Rectal smooth muscle tissue (tissue), 1 donor: ENCODE results near the gene USP30.
"Not testable (repeated sequence)": the region's sequence is repeated elsewhere in the genome, so short reads cannot be mapped to it uniquely, and the experiment has no call there.

ENCODE experiments used
- H3K27ac ChIP-seq: one replicate; pipeline ENCODE4 v1.7.0; 2013; ENCODE audit warnings: low read depth, low read length, inconsistent platforms
- H3K27me3 ChIP-seq: one replicate; pipeline ENCODE4 v1.7.0; 2013; ENCODE audit warnings: low read length; ENCODE audit not compliant: control insufficient read depth, insufficient read depth
- H3K36me3 ChIP-seq: one replicate; pipeline ENCODE4 v1.7.0; 2013; ENCODE audit warnings: low read length; ENCODE audit not compliant: control insufficient read depth, insufficient read depth
- H3K4me1 ChIP-seq: one replicate; pipeline ENCODE4 v1.7.0; 2013; ENCODE audit warnings: low read length; ENCODE audit not compliant: control insufficient read depth, insufficient read depth
- H3K4me3 ChIP-seq: one replicate; pipeline ENCODE4 v1.7.0; 2013; ENCODE audit warnings: low read length
- H3K9ac ChIP-seq: one replicate; pipeline ENCODE4 v1.7.0; 2013; ENCODE audit warnings: low read length

USP30 gene

GRCh38 chr12:109052414-109053323 is at the start of gene USP30:
Gene USP30 (plus strand): TSS chr12:109052576. CDS start chr12:109052679, 103 bp downstream.
- Histone ChIP-seq H3K9ac (peak within 1 kb of the TSS; percentile 70), H3K27me3 (no peaks in the 10 kb centered on the region), H3K4me3 (peak within 1 kb of the TSS; percentile 69), H3K36me3 (no peaks in the 10 kb centered on the region), H3K27ac (peak within 1 kb of the TSS; percentile 70), H3K4me1 (peaks cover 3% of the 10 kb centered on the region)

DNA sequence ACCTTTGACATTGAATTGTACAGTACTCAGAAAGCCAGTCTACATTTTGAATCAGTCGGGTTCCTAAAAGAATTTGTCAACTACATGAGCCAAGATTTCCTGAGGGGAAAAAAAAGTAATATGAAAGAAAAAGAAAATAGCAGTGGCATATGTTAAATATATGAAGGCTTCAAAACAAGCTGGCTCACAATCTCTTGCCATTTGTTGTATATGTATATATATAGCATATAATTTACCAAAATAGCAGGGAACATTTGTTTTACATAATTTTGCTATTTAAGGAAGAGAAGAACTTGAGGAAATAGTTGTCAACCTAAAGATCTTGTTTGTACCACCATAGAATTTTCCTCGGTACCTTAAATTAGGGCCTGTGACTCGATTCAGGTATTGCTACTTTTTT is 48.4 kb upstream of the USP30 start:
- H3K36me3 ChIP-seq: no peaks in the 10 kb centered on the region

DNA sequence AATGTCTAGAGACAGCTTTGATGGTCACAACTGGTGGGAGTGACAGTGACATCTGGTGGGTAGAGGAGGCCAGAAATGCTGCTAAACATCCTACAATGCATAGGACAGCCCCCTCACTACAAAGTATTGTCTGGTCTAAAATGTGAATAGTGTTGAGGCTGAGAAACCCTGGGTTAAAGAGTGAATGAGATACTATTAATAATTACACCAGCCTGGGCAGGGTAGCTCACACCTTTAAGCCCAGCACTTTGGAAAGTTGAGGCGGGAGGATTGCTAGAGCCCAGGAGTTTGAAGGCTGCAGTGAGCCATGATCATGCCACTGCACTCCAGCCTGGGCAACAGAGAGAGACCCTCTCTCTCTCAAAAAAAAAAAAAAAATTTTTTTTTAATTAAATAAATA is 42.6 kb upstream of the USP30 start:
- Histone ChIP-seq H3K4me1 (no peaks in the 10 kb centered on the region), H3K27ac (no peak overlapping the region), H3K9ac (no peak overlapping the region), H3K36me3 (no peaks in the 10 kb centered on the region), H3K27me3 (no peaks in the 10 kb centered on the region), H3K4me3 (no peak overlapping the region)

More for the DNA sequence above, 48.4 kb upstream of the USP30 start:
- no peak overlapping the region for H3K9ac ChIP-seq
- H3K27me3 ChIP-seq: no peaks in the 10 kb centered on the region
- H3K4me3 ChIP-seq: no peak overlapping the region
- H3K27ac ChIP-seq: no peak overlapping the region
- no peaks in the 10 kb centered on the region for H3K4me1 ChIP-seq

- no peak overlapping the region for H3K9ac ChIP-seq
- H3K4me3 ChIP-seq: no peak overlapping the region
- no peak overlapping the region for H3K27ac ChIP-seq
- H3K27me3 ChIP-seq: no peaks in the 10 kb centered on the region
- no peaks in the 10 kb centered on the region for H3K36me3 ChIP-seq
- H3K4me1 ChIP-seq: no peaks in the 10 kb centered on the region
Measured at GRCh38 chr12:109010259-109010658, 42.1 kb upstream of the USP30 start.

DNA sequence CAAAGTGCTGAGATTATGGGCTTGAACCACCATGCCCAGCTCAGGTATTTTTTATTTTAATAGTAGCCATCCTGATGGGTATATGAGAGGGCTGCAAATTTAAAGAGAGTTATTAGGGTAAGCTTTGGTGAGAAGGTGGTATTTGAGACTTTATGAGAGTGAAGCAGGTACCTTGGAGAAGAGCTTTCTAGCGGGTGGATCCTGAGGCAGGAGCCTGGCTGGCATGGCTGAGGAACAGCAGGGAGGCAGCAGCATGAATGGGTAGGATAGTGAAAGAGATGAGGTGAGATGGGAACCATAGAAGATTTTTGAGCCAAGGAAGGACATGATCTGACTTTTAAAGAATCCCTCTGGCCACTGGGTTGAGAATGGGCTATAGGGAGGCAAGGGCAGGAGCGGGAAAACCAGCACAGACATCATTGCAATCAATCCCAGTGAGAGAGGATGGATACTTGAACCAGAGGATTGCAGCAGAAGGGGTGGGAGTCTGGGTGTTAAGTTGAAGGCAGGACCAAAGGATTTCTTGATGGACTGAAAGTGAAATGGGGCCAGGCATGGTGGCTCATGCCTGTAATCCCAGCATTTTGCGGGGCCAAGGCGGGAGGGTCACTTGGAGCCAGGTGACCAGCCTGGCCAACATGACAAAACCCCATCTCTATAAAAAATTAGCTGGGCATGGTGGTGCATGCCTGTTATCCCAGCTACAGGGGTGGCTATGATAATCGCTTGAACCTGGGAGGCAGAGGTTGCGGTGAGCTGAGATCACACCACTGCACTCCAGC is 37.2 kb upstream of the USP30 start:
- Histone ChIP-seq H3K4me3 (no peak overlapping the region), H3K27ac (no peak overlapping the region), H3K36me3 (no peaks in the 10 kb centered on the region), H3K27me3 (no peaks in the 10 kb centered on the region), H3K9ac (no peak overlapping the region), H3K4me1 (no peaks in the 10 kb centered on the region)

DNA sequence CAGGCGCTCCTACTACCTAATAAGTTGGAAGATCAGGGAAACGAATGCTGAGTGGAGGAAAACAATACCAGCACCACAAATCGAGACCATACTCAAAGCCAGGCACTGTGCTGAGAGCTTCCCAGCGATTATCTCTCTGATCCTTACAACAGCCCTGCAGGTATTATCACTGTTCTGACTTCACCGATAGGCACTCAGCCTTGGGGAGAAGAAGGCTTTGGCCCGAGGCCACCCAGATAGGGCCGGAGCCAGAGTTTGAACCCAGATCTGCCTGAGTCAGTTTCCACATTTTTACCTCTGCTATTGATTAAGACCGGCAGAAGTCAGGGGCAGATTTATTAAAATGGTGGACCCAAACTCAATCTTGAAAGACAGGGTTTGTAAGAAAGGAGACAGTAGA is 36.4 kb upstream of the USP30 start:
- no peaks in the 10 kb centered on the region for H3K4me1 ChIP-seq
- H3K9ac ChIP-seq: no peak overlapping the region
- H3K36me3 ChIP-seq: no peaks in the 10 kb centered on the region
- H3K4me3 ChIP-seq: no peak overlapping the region
- H3K27ac ChIP-seq: no peak overlapping the region
- no peaks in the 10 kb centered on the region for H3K27me3 ChIP-seq

DNA sequence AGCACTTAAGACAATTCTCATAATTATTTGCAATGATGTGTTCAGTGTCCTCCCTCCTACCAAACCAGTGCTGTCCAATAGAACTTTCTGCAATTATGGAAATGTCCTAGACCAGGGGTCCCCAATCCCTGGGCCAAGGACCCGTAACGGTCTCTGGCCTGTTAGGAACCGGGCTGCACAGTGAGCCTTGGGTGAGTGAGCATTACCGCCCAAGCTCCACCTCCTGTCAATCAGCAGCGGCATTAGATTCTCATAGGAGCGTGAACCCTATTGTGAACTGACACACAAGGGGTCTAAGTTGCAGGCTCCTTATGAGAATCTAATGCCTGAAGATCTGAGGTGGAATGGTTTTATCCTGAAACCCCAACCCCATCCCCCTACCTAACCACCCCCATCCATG is 35.4 kb upstream of the USP30 start:
- Histone ChIP-seq H3K27ac (no peak overlapping the region), H3K4me1 (no peaks in the 10 kb centered on the region), H3K27me3 (no peaks in the 10 kb centered on the region), H3K36me3 (no peaks in the 10 kb centered on the region), H3K9ac (no peak overlapping the region), H3K4me3 (no peak overlapping the region)

- Histone ChIP-seq H3K9ac (no peak overlapping the region), H3K4me3 (no peak overlapping the region), H3K4me1 (no peaks in the 10 kb centered on the region), H3K27me3 (no peaks in the 10 kb centered on the region), H3K36me3 (no peaks in the 10 kb centered on the region), H3K27ac (no peak overlapping the region)
Measured at GRCh38 chr12:109018296-109018695, 34.1 kb upstream of the USP30 start.

DNA sequence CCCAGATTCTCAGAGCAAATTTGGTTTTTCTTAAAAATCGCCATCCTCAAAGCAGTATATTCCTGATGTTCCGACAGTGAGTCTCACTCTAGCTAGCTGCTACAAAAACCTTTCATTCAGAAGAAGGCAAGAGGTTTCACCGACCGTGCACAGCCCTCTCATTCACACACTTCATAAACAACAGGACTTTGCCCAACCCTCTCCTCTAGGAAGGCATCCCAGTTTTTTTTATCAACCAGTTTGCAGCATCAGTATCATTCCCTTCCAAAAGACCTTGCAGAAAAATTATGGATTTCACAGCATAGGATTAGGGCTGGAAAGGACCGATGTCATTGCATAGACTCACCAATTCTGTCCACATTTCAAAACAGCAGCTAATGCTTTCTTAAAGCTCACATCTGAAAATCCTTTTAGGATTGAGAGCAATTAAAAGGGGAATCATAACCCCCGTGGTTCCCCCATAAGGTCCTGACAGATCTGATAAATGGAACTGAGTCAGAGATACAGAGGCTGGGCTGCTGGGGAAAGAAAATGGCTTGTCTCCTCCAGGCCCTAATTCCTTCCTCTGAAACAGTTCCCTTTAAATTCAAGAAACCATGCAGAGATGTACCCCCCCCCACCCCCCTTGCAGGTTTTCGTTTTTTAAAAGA is 32.1 kb upstream of the USP30 start:
- Histone ChIP-seq H3K4me3 (no peak overlapping the region), H3K27ac (no peak overlapping the region), H3K36me3 (no peaks in the 10 kb centered on the region), H3K27me3 (no peaks in the 10 kb centered on the region), H3K9ac (no peak overlapping the region), H3K4me1 (no peaks in the 10 kb centered on the region)

DNA sequence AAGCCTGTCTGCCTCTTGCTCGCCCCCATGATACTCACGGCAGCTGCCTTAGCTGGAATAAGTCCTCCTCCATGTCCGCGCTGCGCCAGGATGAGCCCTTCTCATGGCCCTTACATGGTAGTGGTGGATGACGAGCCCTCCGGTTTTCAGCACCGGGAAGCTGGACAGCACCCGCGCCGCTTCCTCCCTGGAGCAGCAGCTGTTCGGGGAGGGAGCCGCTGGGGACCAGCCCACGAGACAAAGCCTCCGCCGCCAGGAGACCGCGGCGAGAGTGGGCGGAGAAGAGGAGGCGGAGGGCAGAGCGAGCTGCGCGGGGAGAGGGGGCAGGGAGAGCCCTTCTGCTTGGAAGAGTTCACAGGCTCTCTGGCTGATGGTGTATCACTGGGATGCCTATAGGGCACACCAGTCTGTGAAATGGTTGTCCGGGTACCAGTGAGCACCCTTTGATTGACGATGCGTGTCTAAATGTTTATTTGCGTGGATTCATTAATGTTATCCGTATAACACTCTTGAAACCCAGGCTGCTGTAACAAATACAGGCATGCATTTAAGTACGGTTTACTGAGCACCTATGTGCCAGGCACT is 31.5 kb upstream of the USP30 start, which contains the start of gene SVOP:
Gene SVOP (minus strand): TSS at position 273 of the 585 bp plus-strand sequence. CDS start 200 bp downstream, at position 73.
- Histone ChIP-seq H3K27ac (no peak within 1 kb of the TSS), H3K4me3 (no peak within 1 kb of the TSS), H3K9ac (no peak within 1 kb of the TSS), H3K27me3 (no peaks in the 10 kb centered on the region), H3K36me3 (no peaks in the 10 kb centered on the region), H3K4me1 (no peaks in the 10 kb centered on the region)

DNA sequence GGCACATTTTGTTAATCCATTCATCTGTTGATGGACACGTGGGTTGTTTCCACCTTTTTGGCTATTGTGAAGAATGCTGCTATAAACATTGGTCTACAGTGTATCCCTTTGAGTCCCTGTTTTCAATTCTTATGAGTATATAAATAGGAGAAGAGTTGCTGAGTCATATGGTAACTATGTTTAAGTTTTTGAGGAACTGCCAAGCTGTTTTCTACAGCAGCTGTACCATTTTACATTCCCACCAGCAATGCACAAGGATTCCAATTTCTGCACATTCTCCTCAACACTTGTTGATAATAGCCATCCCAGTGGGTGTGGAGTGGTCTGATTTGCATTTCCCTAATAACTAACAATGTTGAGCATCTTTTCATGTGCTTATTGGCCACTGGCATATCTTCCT is 24.6 kb upstream of the USP30 start:
- Histone ChIP-seq H3K36me3 (no peaks in the 10 kb centered on the region), H3K4me3 (no peak overlapping the region), H3K4me1 (no peaks in the 10 kb centered on the region), H3K9ac (no peak overlapping the region), H3K27ac (no peak overlapping the region), H3K27me3 (no peaks in the 10 kb centered on the region)

DNA sequence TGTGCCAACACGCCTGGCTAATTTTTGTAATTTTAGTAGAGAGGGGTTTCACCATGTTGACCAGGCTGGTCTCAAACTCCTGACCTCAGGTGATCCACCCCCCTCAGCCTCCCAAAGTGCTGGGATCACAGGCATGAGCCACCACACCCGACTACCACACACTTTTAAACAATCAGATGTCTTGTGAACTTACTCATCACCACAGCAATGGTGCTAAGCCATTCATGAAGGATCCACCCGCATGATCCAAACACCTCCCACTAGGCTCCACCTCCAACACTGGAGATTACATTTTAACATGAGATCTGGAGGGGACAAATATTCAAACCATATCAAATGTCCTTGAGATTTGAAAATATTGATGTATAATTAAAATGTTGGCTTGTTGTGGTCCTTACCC is 23.8 kb upstream of the USP30 start:
- H3K27me3 ChIP-seq, H3K36me3 ChIP-seq, H3K4me1 ChIP-seq, H3K9ac ChIP-seq, H3K4me3 ChIP-seq, H3K27ac ChIP-seq: not testable (repeated sequence)
